GM21717 (cell line): ENCODE measurements around the gene MCRIP1.

Experiments used
- ATAC-seq: cut with Tn5 transposase; IDR thresholded peaks from one replicate; pipeline ENCODE4 v1.9.1; 2021; ENCODE audit warnings: mild to moderate bottlenecking, moderate library complexity; ENCODE audit not compliant: unreplicated experiment

The MCRIP1 gene

DNA sequence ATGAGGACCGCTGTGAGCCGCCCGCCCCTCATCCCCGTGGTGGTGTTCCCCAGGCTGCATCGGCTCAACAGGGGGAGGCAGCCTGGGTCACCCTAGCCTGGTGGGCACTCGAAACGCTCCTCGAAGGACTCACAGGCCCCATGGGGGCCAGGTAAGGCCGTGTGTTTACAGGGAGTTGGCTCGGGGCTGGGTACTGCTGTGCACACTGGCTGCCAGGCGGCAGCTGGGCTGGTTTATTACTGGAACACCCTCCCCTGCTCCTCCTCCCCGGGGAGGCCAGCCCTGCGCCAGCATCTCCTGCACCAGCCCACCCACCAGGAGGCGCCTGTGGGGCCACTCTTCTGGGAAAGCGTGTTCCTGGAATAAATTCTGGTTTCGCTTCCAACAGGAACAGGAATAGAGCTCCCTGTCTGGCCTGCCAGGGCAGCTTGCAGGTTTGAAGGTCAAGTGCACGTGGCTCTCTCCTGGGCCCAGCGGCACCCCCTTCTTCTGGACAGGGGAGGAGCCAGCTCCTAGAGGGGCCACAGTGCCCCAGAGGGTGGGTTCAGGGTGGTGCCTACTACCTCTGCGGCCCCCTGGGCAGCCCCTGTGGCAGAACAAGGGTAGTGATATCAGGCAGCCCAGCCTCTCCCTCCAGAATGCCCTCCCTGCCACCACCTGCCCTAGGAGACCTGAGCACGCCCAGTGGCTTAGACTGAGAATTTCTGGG is 11.3 kb downstream of the MCRIP1 start:
- no peak for ATAC-seq

- no peak for ATAC-seq
Measured at GRCh38 chr17:81821147-81821546, 11.9 kb downstream of the MCRIP1 start.

GRCh38 chr17:81819708-81820107 is 13.4 kb downstream of the MCRIP1 start:
- ATAC-seq: no peak

GRCh38 chr17:81817758-81818147 is 15.3 kb downstream of the MCRIP1 start:
- ATAC-seq: no peak

- ATAC-seq: no peak
Measured at GRCh38 chr17:81815646-81815986, 17.5 kb downstream of the MCRIP1 start.

DNA sequence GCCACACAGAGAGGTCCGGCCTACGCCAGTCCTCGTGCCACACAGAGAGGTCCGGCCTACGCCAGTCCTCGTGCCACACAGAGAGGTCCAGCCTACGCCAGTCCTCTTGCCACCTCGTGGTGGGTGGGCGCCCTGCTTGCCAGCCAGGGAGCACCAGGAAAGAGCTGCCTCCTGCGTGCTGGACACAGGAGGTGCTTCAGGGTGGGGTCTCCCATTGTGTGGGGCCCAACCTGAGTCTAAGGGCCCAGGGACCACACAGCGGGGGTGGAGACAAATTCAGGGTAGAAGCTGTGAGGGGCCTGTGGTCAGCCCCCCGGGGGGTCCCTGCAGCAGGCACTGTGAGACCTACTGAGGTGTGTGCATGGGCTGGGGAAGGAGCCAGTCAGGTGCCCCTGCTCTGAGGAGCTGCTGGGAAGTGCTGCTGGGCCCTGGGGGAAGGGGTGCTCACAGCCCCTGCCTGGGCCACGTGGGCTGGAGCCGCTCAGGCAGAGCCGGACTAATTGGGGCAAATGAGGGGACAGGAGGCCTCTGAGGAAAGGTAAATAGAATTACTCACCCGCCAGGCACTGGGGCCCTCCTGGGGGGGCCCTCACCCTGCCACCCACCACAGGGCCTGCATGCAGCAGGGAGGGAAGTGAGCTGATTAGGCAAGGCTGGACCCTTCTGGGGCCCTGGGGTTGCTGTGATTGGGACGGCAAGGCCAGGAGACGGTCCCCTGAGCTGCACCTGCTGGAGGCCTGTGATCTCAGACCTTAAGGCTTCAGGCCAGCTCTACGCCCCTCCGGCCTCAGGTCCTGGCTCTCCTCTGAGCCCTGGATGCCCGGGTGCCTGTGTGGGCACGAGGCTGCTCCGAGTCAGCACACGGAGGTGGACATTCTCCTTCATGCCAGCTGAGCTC is 18.1 kb downstream of the MCRIP1 start:
- no peak for ATAC-seq

GRCh38 chr17:81813861-81814683 is 19.0 kb downstream of the MCRIP1 start:
- no peak for ATAC-seq

DNA sequence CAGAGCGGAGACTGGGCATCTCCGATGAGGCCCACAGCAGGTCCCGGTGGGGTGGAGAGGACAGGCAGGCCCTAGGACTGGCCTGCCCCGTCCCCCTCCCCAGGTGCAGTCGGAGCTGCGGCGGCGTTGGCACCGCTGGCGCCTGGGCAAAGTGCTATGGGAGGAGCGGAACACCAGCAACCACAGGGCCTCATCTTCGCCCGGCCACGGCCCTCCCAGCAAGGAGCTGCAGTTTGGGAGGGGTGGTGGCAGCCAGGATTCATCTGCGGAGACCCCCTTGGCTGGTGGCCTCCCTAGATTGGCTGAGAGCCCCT is 19.8 kb downstream of the MCRIP1 start:
- no peak for ATAC-seq

DNA sequence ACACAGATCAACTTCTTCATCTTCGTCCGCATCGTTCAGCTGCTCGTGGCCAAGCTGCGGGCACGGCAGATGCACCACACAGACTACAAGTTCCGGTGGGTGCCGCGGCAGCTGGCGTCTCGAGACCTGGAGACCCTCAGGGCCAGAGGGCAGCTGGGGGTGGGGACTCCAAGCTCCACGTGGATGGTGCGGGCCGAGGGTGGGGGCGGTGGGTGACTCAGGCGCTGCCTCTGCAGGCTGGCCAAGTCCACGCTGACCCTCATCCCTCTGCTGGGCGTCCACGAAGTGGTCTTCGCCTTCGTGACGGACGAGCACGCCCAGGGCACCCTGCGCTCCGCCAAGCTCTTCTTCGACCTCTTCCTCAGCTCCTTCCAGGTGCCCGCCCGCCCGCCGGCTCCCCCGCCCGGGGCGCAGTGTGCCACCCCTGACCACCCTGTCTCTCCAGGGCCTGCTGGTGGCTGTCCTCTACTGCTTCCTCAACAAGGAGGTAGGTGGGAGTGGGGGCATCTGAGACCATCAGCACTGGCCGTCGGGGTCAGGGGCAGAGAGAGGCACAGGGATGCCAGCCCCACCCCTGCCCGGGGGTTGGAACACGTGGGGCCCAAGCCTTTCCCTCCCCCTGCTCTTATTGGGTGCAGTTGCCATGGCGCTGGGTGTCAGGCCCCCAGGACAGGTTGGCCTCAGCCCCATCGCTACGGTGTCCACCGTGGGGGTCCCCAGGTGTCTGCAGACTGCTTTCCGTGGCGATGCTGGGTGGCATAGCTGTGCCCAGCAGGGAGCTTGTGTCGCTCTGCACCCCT is 20.3 kb downstream of the MCRIP1 start:
- no peak for ATAC-seq

DNA sequence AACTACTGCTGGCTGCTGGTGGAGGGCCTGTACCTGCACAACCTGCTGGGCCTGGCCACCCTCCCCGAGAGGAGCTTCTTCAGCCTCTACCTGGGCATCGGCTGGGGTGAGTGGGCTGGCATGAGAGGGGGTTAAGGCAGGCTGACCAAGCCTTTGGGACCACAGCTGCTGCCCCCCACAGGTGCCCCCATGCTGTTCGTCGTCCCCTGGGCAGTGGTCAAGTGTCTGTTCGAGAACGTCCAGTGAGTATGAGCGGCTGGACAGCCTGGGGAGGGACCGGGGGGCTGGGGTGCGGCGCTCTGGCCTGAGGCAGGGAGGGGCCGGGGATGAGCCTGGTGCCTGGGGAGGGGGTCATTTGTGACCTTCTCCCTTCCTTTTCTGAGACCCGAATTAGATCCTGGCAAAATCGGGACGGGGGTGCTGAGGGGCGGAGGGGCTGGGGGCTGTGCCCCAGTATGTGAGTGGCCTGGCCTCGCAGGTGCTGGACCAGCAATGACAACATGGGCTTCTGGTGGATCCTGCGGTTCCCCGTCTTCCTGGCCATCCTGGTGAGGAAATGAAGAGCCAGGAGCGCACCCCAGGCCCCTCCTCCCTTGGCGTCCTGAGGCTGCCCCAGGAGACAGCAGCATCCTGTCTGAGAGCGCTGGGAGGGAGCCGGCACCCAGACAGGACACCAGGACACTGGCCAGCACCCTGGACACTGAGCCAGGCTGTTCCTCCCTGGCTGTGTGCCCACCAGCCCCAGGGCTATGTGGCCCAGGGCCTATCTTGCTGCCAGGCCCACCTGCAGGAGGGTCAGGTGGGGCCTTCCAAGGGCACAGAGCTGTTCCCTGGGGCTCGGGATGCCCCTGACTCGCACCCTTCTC is 21.2 kb downstream of the MCRIP1 start:
- no peak for ATAC-seq

DNA sequence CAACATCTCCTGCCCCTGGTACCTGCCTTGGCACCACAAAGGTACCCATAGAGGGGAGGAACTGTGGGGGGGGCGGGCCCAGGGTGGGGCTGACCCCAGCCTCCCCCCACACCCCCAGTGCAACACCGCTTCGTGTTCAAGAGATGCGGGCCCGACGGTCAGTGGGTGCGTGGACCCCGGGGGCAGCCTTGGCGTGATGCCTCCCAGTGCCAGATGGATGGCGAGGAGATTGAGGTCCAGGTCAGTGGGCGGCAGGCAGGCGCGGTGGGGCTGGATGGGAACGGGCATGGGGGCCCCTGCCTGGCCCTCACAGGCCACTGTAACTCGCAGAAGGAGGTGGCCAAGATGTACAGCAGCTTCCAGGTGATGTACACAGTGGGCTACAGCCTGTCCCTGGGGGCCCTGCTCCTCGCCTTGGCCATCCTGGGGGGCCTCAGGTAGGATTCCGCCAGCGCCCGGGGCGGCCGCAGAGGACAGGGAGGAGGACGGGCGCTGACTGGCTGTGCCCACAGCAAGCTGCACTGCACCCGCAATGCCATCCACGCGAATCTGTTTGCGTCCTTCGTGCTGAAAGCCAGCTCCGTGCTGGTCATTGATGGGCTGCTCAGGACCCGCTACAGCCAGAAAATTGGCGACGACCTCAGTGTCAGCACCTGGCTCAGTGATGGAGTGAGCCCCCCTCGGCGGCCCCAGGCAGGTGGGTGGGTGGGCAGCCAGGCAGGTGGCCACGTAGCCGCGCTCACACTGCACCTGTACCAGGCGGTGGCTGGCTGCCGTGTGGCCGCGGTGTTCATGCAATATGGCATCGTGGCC is 22.0 kb downstream of the MCRIP1 start:
- no peak for ATAC-seq

GRCh38 chr17:81810476-81810875 is 22.6 kb downstream of the MCRIP1 start:
- no peak for ATAC-seq

DNA sequence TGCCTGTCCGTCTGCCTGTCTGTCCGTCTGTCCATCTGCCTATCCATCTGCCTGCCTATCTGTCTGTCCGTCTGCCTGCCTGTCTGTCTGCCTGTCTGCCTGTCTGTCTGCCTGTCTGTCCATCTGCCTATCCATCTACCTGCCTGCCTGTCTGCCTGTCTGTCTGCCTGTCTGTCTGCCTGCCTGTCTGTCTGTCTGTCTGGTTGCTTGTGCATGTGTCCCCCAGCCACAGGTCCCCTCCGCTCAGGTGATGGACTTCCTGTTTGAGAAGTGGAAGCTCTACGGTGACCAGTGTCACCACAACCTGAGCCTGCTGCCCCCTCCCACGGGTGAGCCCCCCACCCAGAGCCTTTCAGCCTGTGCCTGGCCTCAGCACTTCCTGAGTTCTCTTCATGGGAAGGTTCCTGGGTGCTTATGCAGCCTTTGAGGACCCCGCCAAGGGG is 23.5 kb downstream of the MCRIP1 start:
- no peak for ATAC-seq

GRCh38 chr17:81808778-81809555 is 24.1 kb downstream of the MCRIP1 start:
- ATAC-seq: no peak

- no peak for ATAC-seq
Measured at GRCh38 chr17:81807839-81808238, 25.3 kb downstream of the MCRIP1 start.

- ATAC-seq: no peak
Measured at GRCh38 chr17:81807210-81807719, 25.8 kb downstream of the MCRIP1 start.

DNA sequence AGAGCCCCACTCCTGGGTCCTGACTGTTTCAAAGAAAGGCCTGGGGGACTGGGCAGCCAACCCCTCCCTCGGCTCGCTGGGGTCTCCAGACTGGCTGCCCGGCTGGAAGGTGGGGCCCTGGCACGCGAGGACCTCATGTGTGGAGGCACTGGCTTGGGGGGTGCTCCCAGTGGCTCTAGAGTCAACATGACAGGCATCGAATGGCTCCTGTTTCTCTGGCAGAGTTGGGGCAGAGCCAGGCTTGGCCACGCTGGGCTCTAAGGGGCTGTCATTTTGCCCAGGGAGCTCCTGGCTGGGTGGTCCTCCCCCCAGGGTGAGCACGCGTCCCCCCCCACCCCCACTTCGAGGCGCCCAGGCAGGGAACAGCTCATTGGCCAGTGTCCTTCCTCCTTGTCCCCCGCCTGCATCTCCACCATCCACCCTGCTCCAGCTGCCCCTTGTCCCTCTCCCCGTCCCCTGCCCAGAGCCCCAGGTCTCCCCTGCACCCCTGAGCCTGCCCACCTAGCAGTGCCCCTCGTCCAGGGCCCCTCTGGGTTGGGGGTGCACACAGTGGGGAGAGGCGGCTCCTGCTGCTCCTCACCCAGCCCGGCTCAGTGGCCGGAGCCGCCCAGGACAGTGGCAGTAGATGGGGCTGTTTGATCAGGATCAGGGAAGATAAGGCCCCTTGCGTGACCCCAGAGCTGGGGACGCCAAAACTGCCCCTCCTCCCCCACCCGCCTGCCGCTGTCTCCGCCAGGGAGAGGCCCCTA is 26.5 kb downstream of the MCRIP1 start:
- no peak for ATAC-seq
